Natural killer cell (primary cell): ENCODE measurements around the gene PIM1. TPM values are rescaled to one million over a fixed set of nuclear protein-coding genes. Genes with fewer than 3 reads are reported as not detected.

ENCODE experiments used
- ATAC-seq, 3 donors: fragments of 150-1000 bp in 2 of 3; fragments of 200-7000 bp in 1 of 3; cut with Tn5 transposase; 1 replicate in 1 of 3; 2 replicates in 2 of 3; pipeline ENCODE4 v1.10.0; 2021; ENCODE audit warnings: mild to moderate bottlenecking in 2 of 3, moderate library complexity in 2 of 3
- DNase-seq, 2 donors: peaks; one replicate each; pipeline versions ENCODE4 v3.0.0 to v3.0.0-alpha.2; 2013 to 2021; ENCODE audit warnings: mixed read lengths in 1 of 2
- H3K27ac ChIP-seq: one replicate; pipeline ENCODE4 v1.5.1; 2013; ENCODE audit warnings: mild to moderate bottlenecking, low read length
- H3K27me3 ChIP-seq: one replicate; pipeline ENCODE4 v1.6.1; 2013; ENCODE audit warnings: low read length; ENCODE audit not compliant: control insufficient read depth, insufficient read depth
- H3K36me3 ChIP-seq: one replicate; pipeline ENCODE4 v1.6.1; 2013; ENCODE audit warnings: low read length; ENCODE audit not compliant: control insufficient read depth, insufficient read depth
- H3K4me1 ChIP-seq: one replicate; pipeline ENCODE4 v1.6.1; 2013; ENCODE audit warnings: low read length; ENCODE audit not compliant: control insufficient read depth, insufficient read depth
- H3K4me3 ChIP-seq: one replicate; pipeline ENCODE4 v1.5.1; 2013; ENCODE audit warnings: low read length
- H3K9me3 ChIP-seq: one replicate; pipeline ENCODE4 v1.6.1; 2013; ENCODE audit warnings: low read length; ENCODE audit not compliant: control insufficient read depth, insufficient read depth
- H3K27ac Mint-ChIP-seq, 2 donors: one replicate each; pipeline ENCODE4 v1.8.0; 2022; ENCODE audit warnings: mild to moderate bottlenecking in 2 of 2, mixed read lengths in 2 of 2, moderate library complexity in 1 of 2
- H3K27me3 Mint-ChIP-seq, 2 donors: one replicate each; pipeline ENCODE4 v1.8.0; 2022; ENCODE audit warnings: low read depth in 2 of 2, mixed read lengths in 2 of 2
- H3K36me3 Mint-ChIP-seq: one replicate; pipeline ENCODE4 v1.8.0; 2022; ENCODE audit warnings: mixed read lengths
- H3K4me1 Mint-ChIP-seq, 2 donors: one replicate each; pipeline ENCODE4 v1.8.0; 2022; ENCODE audit warnings: mixed read lengths in 2 of 2
- H3K4me3 Mint-ChIP-seq: one replicate; pipeline ENCODE4 v1.8.0; 2022; ENCODE audit warnings: mild to moderate bottlenecking, moderate library complexity, mixed read lengths
- H3K9me3 Mint-ChIP-seq, 2 donors: one replicate each; pipeline ENCODE4 v1.8.0; 2022; ENCODE audit warnings: mixed read lengths in 2 of 2
- CTCF ChIP-seq: fragments of 200-600 bp; IDR thresholded peaks from one replicate; pipeline ENCODE4 v1.8.0; 2022; ENCODE audit warnings: antibody characterized with exemption
- WGBS: methylation state at CpG from one replicate; pipeline ENCODE4 v1.1.7; 2013; ENCODE audit warnings: missing lambda C conversion rate; ENCODE audit not compliant: insufficient coverage; 5-methylcytosine and 5-hydroxymethylcytosine counted together
- intact Hi-C: fragments of 100-400 bp; cut with micrococcal nuclease; formaldehyde crosslinking; loops from one replicate; pipeline ENCODE4 v1.14.2; 2022
- total RNA-seq, 4 donors: library from RNA; stranded (reverse); fragments of 120-200 nt in 1 of 4; gene quantifications; one replicate each; pipeline versions ENCODE4 v1.2.3 to v1.2.4, GENCODE V29; 2013 to 2022

PIM1 gene
- total RNA-seq, 3 donors from 2014 or later (not counting 1 experiment from before 2014, with no cell fraction given) = 188 to 242 (median 215) TPM

- WGBS = 97% methylated on average over 3 of the region's 3 CpGs
- H3K27ac Mint-ChIP-seq = no peak overlapping the region
- no peak for TF ChIP-seq CTCF
- H3K9me3 Mint-ChIP-seq = no peaks in the 10 kb centered on the region
- Histone ChIP-seq H3K9me3 (no peaks in the 10 kb centered on the region), H3K36me3 (no peaks in the 10 kb centered on the region), H3K27ac (no peak overlapping the region), H3K4me1 (peaks cover 9% of the 10 kb centered on the region), H3K27me3 (no peaks in the 10 kb centered on the region), H3K4me3 (no peak overlapping the region)
- no peak for DNase-seq
- no peak overlapping the region for H3K4me3 Mint-ChIP-seq
- H3K36me3 Mint-ChIP-seq = no peaks in the 10 kb centered on the region
- H3K4me1 Mint-ChIP-seq = peaks cover 0 to 8% of the 10 kb centered on the region in 2 donors
- intact Hi-C loops = no loop called here
- H3K27me3 Mint-ChIP-seq = peaks cover 6 to 8% of the 10 kb centered on the region in 2 donors
- no peak for ATAC-seq
These were observed 29.8 kb upstream of the PIM1 start for GRCh38 chr6:37140145-37140544.

- H3K9me3 Mint-ChIP-seq = no peaks in the 10 kb centered on the region
- no peak for ATAC-seq
These were observed 28.5 kb upstream of the PIM1 start for GRCh38 chr6:37141281-37142049.

GRCh38 chr6:37142050-37142614 is 27.8 kb upstream of the PIM1 start:
- no peaks in the 10 kb centered on the region for H3K27me3 ChIP-seq
- H3K4me3 ChIP-seq = no peak overlapping the region
- no peaks in the 10 kb centered on the region for H3K36me3 Mint-ChIP-seq
- no peaks in the 10 kb centered on the region for H3K9me3 Mint-ChIP-seq
- TF ChIP-seq CTCF = no peak
- intact Hi-C loops = no loop called here
- peaks cover 2% of the 10 kb centered on the region for H3K4me1 ChIP-seq
- no peak overlapping the region for H3K27ac Mint-ChIP-seq
- no peaks in the 10 kb centered on the region for H3K4me1 Mint-ChIP-seq
- H3K27ac ChIP-seq = no peak overlapping the region
- no peaks in the 10 kb centered on the region for H3K36me3 ChIP-seq
- peaks cover 6 to 8% of the 10 kb centered on the region in 2 donors for H3K27me3 Mint-ChIP-seq
- H3K4me3 Mint-ChIP-seq = no peak overlapping the region
- ATAC-seq = no peak
- H3K9me3 ChIP-seq = no peaks in the 10 kb centered on the region
- DNase-seq = no peak
- WGBS = 80% methylated on average over 1 of the region's 4 CpGs

More at GRCh38 chr6:37141281-37142049, 28.5 kb upstream of the PIM1 start:
- Histone ChIP-seq H3K9me3 (no peaks in the 10 kb centered on the region), H3K27ac (no peak overlapping the region), H3K4me3 (no peak overlapping the region), H3K4me1 (peaks cover 6% of the 10 kb centered on the region), H3K36me3 (no peaks in the 10 kb centered on the region), H3K27me3 (no peaks in the 10 kb centered on the region)
- TF ChIP-seq CTCF = no peak
- Mint-ChIP-seq H3K27me3 (peaks cover 6 to 8% of the 10 kb centered on the region in 2 donors), H3K36me3 (no peaks in the 10 kb centered on the region), H3K4me1 (peaks cover 0 to 6% of the 10 kb centered on the region in 2 donors), H3K27ac (no peak overlapping the region), H3K4me3 (no peak overlapping the region)
- 58% methylated on average over 3 of the region's 5 CpGs for WGBS
- DNase-seq = no peak
- intact Hi-C loops = no loop called here
